NCI-H1105 (cell line): ENCODE data around the gene HSF2BP.
"Not testable (repeated sequence)": the region's sequence is repeated elsewhere in the genome, so short reads cannot be mapped to it uniquely, and the experiment has no call there.

Experiments
- DNase-seq: peaks from one replicate; lab custom pipeline; 2025; lab: John Stamatoyannopoulos, UW

HSF2BP gene

DNA sequence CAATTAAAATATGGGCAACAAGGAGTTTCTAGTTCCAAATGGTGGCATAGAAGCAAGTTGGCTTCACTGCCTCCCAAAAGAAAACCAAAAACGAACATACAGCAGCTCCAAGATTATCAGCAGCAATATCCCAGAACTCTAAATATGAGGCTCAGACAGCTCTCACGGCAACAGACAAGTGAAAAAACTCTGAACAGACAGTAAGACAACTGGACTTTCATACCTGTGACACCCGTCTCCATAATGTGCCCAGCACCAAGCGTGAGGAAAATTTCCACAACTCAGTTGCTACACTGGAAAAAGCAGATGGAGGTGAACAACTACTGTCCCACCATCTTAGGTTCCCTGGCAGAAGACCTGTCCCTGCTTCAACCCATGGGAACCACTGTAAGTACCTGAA is 39.9 kb downstream of the HSF2BP start:
- no peak for DNase-seq

DNA sequence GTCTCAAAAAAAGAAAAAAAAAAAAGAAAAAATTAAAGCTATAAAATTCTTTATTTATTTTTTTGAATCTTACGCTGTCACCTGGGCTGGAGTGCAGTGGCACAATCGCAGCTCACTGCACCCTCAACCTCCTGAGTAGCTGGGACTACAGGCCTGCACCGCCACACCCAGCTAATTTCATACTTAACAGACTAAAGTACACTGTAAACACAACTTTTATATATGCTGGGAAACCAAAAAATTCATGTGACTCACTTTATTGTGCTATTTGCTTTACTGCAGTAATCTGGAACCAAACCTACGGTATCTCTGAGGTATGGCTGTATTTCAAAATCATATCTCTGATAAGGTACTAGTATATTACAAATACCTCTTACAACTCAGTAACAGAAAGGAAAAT is 40.3 kb downstream of the HSF2BP start:
- no peak for DNase-seq

DNA sequence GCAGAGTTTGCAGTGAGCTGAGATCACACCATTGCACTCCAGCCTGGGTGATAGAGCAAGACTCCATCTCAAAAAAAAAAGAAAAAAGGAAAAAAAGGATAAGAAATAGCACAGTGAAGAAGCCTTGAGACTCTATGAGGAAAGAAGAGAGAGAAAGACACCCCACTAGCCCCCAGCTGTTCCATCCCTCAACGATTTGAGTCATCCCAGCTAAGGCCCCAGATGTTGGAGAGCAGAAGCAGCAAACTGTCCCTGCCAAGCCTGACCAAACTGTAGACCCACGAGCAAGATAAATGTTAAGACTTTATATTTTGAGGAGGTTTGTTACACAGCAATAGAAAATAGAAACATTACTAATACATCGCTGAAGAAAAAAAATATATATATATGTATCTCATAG is 42.4 kb downstream of the HSF2BP start:
- not testable (repeated sequence) for DNase-seq

DNA sequence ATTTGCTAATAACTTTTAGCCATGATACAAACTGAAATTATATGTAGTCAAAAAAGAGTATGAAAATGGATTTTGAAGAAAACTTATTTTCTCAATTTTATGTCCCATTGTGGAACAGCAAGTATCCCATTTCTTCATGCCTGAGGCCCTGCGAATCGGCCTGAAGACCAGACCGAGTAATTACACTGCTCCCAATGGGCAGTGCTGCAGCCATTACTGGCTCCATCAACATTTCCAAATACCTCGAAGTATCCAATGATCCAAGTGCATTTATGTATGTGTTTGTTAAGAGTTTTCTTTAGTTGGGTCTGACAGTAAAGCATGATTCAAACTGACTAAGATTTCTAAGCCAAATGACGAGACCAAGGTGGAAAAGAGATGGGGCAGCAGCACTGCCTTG is 44.4 kb downstream of the HSF2BP start:
- DNase-seq, result no peak

DNA sequence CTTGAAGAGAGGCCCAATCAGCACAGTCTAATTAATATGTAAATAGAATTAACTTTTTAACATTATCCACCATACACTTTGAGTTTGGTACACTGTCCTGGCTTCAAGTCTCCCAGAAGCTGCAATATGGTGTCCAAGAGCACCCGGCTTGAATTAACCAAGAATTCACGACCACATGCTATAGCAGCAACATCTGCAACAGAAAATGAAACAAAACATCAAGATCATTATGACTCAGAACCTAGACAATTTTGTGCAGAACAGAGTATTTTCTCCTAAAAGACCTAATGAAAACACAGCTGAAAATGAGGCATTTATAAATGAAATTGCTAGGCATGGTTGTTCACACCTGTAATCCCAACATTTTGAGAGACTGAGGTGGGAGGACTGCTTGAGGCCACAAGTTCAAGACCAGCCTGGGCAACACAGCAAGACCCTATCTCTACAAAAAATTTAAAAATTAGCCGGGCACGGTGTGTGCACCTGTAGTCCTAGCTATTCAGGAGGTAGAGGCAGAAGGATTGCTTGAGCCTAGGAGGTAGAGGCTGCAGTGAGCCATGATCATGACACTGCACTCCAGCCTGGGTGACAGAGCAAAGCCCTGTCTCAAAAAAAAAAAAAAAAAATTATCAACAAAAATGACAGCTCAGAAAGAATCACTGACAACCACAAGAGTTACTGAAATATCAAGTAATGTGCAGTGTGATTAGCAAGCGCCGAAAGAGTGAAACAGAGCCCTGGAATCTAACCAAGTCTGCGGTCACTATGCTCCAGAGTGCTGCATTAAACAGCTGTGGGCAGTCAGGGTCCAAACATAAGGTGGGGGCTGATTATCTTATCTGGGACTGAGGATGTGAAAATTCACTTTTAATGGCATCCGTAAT is 45.3 kb downstream of the HSF2BP start:
- DNase-seq, result no peak

DNA sequence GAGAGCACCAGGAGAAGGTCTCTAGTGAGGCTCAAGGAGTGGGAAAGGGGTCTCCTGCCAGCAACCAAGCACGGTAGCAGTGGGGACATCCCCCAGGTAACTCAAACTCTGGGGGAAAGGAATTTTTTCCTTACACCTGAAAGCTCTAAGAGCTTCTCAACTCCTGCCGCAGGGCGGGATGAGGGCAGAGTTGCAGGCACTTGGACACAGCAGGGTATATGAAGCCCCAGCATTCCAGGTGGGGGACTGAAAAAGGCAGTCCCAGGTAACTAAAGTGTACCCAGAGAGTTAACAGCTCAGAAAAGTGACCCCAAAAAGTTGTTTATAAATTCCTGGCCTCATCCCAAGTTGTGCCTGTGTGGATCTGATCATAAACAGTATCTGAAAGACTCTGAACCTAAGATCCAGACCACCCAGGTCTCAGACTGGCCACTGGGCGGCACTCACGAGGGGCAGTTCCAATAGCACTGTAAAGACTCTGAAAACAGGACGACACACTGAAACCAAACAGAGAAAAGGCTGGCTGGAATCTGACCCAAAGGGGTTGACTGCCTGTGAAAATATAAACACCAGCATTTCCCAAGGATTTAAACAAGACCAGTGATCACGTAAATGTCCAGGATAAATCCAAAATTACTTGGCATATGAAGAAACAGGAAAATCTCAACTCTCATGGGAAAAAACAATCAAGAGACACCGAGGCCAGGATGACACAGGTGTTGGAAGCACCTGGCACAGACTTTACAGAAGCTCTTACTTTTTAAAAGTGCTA is 47.5 kb downstream of the HSF2BP start:
- DNase-seq, result no peak

DNA sequence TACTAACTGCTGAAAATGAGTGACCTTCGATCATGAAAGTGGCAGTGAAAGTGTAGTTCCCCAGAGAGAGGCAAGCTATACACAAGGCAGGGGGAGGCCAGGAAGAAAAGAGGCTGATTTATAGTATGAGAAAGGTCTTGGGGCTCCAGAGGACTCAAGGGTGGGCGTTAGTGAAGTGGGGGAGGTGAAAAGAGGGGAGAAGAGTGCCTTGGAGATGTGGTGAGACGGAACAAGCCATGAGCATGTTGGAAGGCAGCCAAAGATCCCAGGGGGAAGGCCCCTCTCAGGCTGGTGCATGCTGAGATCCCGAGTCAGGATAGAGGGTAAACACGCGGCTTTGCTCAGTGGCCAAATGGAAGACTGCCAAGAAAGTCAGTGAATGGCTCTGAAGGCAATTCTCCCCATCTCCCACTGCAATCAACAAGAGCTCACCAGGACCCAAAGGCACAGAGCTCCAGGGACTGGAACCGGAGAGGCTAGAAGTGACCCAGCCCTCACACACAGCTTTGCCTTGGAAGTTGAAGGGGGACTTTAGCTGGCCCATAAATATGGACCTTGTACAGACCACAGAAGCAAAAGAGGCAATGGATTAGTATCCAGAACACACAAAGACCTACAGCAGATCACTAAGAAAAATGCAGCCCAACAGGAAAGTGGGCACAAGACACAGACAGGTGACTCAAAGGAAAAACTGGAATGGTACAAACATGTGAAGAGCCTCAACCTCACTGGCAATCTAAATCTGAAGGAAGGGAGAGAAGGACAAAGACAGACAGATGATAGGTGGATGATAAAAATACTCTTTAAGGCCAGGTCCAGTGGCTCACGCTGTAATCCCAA is 49.6 kb downstream of the HSF2BP start:
- peak; percentile 96 for DNase-seq

DNA sequence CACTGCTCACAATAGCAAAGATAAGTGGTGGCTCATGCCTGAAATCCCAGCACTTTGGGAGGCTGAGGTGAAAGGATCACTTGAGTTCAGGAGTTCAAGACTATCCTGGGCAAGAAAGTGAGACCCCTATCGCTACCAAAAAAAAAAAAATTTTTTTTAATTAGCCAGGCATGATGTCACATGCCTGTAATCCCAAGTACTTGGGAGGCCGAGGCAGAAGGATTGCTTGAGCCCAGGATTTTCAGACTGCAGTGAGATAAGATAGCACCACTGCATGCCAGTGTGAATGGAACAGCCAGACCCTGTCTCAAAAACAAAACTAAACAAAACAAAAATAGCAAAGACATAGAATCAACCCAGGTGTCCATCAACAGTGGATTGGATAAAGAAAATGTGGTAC is 50.6 kb downstream of the HSF2BP start:
- DNase-seq, result no peak

DNA sequence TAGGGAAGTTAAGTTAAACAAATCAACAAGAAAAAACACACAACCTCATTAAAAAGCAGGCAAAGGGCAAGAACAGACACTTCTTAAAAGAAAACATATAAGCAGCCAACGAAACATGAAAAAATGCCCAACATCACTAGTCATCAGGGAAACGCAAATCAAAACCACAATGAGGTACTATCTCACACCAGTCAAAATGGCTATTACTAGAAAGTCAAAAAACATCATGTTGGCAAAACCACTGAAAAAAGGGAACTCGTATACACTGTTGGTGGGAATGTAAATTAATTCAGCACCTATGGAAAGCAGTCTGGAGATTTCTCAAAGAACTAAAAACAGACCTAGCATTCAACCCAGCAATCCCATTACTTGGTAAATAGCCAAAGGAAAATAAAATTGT is 51.1 kb downstream of the HSF2BP start:
- DNase-seq, result no peak

DNA sequence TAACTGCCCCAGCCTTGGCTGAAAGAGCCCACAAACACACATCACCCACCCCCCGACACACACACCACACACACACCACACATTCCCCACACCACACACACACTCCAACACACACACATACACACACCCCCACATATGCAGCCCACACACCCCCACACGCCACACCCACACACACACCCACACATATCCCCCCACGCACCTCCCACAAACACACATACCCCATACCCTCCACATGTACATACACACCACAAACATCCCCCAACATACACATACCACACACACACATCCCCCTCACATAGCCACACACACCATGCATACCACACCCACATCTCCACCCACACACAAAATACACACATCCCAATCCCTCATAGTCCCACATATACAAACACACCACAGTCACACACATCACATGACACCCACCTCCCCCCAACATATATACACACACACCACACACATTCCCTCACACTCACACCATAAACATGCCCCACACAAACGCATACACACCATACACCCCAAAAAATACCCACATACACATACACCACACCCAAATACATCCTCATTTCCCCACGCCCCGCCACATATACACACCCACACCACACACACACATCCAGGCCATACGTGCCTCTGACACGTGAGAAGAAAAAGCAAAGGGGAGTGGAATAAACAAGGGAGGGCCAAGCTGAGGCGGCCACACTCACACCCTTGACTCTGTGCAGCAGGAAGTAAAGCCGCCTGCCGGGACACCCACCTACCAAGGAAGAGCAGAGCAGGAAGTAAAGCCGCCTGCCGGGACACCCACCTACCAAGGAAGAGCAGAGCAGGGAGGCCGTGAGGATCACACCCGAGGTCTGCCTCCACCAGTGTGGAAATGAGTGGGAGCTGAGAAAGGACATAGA is 53.7 kb downstream of the HSF2BP start:
- DNase-seq, result no peak

DNA sequence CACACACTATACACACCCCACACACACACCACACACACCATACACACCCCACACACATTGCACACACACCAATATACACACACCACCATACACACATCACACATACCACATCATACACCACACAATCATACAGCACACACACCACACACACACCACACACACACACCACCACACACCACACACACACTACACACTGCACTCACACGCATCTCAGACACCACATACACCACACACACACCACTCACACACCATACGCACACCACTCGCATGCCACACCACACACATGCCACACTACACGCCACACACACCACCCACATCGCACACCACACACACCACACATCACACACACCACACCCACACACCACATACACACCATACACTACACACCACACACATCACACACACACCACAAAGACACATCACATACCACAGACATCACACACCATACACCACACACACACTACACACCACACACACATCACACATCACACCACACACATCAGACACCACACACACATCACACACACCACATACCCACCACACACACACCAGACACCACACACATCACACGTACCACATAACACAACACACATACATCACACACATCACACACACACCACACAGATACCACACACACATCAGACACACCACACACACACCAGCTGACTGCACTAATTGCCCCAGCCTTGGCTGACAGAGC is 54.6 kb downstream of the HSF2BP start:
- DNase-seq, result no peak

DNA sequence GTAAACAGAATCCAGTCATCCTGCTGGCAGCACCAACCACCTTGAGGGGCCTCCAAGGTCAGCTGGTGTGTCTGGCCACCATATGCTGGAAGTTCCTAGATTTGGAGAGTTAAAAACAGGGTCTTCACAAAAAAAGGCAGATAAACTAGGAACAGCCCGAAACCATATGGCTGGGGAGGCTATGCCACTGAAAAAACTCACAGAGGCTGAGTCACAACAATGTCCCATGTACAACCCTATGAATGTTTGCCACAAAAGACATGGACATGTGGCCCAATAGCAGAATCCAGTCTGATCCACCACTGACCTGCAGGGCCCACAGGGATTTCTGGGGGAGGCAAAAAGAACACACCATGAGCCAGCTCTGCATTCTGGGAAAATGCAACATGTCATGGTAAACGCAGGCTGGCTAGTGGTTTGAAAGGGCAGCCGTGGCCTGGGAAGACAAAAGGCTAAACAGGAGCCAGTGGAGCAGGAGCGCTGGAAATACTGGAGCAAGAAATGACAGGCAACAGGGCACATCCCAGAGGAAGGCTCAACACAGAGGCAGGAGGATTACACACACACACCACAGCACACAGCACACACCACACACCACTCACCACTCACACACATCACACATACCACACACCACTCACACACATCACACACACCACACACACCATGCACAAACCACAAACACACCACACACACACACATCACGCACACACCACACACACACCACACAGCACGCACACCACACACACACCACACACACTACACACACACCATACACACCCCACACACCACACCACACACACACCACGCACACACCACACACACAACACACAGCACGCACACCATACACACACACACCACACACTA is 55.4 kb downstream of the HSF2BP start:
- no peak for DNase-seq

DNA sequence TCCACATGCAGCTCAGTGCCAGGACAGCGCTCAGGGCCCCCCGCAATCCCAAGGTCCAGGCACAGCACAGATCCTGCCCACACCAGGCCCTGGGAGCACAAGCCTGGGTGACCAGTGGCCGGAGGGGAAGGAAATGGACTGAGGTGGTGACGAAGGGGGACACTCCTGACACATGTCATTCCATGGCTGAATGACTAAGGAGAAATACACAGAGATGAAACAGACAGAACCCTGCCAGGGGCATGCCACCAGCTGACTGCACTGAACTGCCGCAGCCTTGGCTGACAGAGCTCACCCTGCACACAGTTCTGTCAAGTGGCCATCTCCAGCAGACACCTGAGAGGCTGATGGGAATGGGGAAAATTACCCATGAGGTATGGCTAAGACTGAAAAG is 56.1 kb downstream of the HSF2BP start:
- DNase-seq, result no peak

DNA sequence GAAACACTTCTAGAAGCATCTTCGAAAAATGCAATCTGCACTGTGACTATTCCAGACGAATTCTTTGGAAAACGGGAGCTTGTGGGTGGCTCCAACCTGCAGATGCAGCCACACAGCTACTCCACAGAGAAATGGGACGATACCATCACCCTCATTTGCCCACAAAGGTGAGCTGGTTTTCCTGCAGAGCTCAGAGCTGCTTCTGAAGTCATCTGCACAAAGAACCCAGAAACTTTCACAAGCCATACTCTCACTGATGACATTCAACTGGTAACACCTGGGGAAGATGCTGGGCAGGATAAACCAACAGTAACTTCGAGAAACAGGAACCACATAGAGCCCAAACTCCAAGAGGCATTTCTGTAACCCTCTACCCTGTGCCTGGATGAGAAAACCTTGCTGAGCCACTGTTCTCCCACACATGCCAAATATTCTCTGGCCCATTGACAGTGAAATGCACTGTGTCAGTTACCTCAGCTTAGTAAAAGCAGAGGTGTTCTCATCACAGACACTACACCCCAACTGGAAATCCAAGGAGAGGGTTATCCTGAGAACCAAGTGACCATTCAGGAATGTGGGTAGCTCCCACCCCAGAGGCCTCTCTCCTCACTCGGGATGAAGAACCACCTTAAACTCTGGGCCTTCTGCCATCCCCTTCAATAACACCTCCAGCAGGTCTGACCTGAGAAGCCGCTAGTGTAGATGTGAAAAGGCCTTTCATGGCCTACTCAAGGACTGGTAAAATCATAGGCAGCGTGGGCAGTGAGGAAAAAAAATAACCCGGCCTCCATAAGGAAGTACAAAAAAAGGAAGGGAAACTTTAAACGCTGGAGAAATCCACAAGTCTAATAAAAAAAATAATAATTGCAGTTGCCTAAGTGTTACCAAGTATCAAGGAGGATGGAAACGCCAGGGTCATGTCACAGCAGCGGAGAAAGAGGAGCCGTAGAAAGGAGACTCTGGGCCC is 56.7 kb downstream of the HSF2BP start:
- no peak for DNase-seq

DNA sequence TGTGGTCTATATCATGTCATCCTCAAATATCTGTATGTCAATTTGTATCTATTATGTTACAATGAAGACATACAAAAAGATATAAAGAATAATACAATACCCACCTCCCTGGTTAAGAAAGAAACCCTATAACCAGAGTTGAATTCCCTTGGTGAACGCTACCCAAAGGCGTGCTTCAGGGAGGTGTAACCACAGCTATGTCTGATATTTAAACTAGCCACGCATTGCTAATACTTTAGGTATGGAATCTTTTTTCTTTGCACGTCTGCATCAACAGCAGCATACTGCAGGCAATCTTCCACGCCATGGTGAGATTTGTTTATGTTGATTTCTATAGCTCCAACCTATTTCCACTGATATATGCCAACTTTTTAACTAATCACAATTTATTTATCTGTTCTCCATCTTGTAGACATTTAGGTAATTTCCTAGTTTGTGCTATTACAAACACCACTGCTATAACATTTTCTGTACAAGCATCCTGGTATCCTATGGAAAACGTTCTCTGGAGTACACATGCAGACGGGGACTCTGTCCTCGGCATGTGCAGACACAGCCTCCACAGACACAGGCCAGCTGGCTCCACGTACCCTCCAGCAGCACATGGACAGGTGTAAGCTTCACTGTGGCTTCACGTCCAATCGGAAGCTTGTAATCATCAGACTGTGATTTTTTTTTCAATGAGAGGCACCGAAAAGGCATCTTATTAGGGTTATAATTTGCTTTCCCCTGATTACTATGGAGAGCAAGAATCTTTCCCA is 58.5 kb downstream of the HSF2BP start:
- DNase-seq, result peak; percentile 30

DNA sequence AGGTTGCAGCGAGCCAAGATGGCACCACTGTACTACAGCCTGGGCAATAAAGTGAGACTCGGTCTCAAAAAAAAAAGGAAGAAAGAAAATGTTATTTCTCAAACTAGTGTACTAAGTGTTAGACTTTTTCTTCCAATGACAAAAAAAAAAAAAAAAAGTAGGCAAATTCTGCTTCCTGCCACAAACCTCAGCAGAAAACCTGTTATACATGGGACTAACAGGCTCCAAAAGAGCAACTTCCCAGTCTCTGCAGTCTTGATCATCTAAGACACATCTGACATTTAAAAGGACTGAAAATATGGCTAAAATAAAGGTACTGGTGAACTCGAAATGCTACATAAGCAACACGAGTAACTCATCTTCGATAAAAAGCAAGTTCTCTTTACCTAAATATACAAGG is 59.6 kb downstream of the HSF2BP start:
- DNase-seq, result no peak

DNA sequence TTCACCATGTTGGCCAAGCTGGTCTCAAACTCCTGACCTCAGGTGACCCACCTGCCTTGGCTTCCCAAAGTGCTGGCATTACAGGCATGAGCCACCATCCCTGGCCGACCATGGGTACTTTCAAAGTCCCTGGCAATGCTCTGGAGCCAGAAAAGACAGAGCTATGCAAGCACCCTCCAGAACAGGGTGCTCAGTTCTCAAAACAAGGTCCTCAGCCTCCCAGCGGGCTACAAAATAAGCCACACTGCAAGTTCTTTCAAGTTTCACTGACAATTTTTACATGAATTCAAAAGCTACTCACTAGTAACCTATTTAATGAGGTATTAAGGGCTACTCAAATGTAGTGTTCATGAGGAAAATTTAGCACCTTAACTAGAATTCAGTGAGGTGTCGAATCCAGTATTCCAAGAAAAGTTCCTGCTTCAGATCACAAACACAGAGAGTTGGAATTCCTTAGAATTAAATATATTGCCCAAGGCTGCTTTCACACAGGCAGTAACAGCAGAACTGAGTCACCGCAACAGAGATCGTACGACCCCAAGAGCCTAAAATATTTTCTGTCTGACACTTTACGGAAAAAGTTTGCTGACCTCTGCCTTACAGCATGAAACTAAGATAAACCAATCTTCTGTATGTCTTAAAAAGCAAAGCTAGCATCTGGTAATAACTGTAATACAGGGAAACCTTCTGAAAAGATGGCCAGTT is 60.7 kb downstream of the HSF2BP start:
- no peak for DNase-seq
